Stimulated activated CD8-positive, alpha-beta memory T cell treated with anti-CD3 and anti-CD28 coated beads, Interleukin-7, amount 100 ng/mL, for 24 hours (primary cell): ENCODE data around the gene CLK3.
"Not testable (repeated sequence)": the region's sequence is repeated elsewhere in the genome, so short reads cannot be mapped to it uniquely, and the experiment has no call there.

Experiments
- DNase-seq: peaks from one replicate; pipeline ENCODE4 v3.0.0-alpha.2; 2020; ENCODE audit warnings: low read depth

CLK3 gene

DNA sequence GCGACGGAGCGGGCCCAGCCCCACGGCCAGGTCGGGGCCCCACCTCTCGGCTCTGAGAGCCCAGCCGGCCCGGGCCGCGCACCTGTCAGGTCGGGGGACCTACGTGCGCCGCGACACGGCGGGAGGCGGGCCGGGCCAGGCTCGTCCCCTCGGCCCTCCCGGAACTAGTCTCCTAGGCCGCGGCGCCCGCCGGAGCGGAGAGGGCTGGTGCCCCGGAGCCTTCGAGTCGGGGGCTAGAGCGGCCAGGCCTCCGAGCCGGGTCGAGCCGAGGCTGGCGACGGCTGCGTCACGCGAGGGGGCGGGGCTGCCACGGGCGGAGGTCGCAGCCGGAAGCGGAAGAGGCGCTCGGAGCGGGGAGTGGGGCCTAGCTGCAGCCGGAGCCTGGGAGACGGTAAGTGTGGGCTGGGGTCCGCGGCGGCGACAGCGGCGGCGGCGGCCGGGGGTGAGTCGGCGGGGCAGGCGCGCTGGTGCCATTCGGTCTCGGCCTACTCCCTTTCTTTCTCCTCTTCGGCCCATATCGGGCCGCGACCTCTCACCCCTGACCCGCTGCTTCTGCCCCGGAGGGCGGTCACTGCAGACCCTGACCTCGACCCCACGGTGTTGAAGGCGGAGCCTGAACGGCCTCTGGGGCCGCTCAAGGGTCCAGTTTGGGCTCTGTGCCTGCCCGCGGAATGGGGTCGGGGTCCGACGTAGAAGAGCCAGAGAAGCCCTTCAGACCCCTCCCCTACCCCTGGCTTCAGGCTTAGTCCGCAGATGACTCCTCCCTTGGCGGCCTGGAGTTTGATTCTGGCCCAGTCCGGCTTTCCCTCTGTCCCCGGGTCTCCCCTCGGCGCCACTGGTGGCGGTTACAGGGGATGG, at the start of gene CLK3:
CLK3 (plus strand) TSS at position 329 of the 858 bp plus-strand sequence. CDS start 3,361 bp downstream, outside the sequence.
- DNase-seq: peak; percentile 90

GRCh38 chr15:74568594-74568993, 47.0 kb upstream of the CLK3 start:
- no peak for DNase-seq

GRCh38 chr15:74569731-74570070, 45.9 kb upstream of the CLK3 start:
- DNase-seq: no peak

DNA sequence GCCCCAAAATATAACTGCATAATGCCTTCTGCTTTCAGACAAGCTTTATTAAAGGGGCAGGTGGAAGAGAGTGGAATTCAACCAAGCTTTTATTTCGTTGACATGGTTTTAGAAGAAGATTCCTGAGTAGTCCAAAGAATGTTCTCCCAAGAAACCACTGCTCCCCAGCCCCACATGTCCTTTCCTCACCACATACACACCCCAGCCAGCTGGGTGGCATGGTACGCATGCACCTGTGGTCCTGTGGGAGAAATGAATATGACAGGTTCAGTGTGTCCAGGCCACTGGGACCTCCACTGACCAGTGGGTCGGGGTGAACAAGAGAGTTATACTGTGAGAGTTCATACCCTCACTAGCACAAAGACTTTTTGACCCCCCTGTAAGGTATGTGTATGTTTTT, 44.4 kb upstream of the CLK3 start:
- no peak for DNase-seq

- no peak for DNase-seq
Measured at GRCh38 chr15:74573987-74574386, 41.6 kb upstream of the CLK3 start.

- no peak for DNase-seq
Measured at GRCh38 chr15:74578496-74578994, 37.1 kb upstream of the CLK3 start.

DNA sequence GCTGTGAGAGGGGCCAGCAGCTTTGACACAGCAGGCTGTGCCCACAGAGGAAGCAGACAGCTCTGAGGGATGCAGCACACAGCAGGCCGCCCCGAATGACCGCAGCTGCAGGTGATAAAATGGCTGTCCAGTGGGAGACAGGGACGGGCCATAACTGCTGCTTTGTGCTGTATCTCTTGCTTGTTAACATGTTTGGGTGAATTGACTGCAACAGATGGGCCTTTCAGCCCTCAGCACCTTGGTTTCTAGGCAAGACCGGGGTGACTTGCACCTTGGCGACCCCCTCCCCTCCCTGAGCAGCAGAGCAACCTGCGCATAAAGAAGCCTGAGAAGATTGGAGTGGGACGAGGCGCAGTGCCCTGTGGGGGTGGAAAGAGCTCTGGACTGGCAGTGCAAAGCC, 36.6 kb upstream of the CLK3 start:
- no peak for DNase-seq

DNA sequence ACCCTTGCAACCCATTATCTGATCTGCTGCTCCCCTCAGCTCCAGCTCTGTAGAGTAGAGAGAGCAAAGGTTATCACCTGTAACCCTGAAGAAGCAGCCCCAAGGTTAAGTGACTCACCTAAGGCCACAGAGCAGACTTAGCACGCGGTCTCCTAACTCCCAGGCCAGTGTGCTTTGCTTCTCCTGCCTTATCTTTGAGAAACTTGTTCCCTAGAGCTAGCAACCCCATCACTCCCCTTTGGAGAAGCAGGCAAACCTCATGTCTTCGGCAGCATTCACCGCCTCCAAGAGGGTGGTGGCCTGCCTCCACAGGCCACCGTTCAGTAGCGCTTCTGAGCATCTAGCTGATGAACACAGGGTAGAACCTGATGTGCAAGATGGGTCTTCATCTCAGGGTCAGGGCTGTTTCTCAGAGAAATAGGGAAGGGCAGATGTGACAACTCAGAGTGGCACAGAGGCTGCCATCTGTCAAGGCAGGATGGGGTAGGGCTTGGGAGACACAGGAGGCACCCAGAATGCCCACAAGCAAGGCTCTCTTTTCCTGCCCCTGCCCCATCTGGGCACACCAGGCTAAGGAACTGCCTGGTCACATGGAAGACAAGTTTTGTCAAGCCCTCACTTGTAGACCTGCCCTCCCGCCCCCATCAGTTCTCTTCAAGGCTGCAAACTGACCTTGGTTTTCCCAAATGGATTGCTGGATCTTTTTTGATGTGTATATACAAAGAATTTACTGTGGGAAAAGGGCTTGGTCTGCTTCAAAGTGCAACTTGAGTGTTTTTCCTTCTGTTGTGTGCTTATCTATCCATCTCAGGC, 34.9 kb upstream of the CLK3 start:
- no peak for DNase-seq

GRCh38 chr15:74584204-74584603, 31.4 kb upstream of the CLK3 start:
- no peak for DNase-seq

DNA sequence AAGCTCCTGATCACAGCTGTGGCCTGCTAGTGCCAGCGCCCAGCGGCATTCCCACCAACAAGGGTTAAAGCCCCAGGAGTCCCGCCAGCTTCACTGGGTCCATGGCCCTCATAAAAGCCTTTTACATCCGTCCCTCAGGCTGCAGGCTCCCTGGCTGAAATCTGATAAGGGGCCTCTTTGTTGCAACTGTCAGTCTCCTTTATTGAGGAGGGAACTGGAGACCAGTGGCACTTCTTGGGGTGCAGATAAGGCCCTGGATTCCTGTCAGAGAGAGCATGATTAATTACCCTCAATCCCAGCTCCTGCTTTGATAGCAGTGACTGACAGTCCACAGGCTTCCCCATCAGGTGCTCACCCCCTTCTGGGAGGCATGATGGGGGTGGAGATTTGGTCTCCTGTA, 30.9 kb upstream of the CLK3 start:
- DNase-seq: no peak

DNA sequence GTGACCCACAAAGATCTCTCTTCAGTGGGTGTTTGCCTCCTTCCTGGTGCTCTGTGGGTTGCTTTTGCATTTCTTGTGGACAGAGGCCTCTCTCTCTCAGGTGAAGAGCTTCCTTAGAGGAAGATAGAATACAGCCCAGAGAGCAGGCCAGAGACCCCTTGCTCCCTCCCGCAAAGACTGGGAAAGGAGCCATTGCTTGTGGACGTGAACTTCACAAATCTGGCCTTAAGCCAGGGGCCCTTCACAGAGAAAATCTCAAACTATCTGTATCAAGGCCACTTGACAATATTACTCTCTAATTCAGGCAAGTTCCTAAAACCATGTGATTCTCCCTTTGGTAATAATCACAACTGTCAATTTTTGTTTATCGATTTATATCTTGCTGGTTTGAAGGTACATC, 30.4 kb upstream of the CLK3 start:
- DNase-seq: no peak

- DNase-seq: no peak
Measured at GRCh38 chr15:74585857-74586256, 29.8 kb upstream of the CLK3 start.

GRCh38 chr15:74589826-74590225, 25.8 kb upstream of the CLK3 start:
- no peak for DNase-seq

GRCh38 chr15:74592222-74592621, 23.4 kb upstream of the CLK3 start:
- DNase-seq: no peak

GRCh38 chr15:74593122-74593521, 22.5 kb upstream of the CLK3 start:
- no peak for DNase-seq

- DNase-seq: no peak
Measured at GRCh38 chr15:74594455-74594854, 21.2 kb upstream of the CLK3 start.

GRCh38 chr15:74595271-74595670, 20.4 kb upstream of the CLK3 start:
- no peak for DNase-seq

DNA sequence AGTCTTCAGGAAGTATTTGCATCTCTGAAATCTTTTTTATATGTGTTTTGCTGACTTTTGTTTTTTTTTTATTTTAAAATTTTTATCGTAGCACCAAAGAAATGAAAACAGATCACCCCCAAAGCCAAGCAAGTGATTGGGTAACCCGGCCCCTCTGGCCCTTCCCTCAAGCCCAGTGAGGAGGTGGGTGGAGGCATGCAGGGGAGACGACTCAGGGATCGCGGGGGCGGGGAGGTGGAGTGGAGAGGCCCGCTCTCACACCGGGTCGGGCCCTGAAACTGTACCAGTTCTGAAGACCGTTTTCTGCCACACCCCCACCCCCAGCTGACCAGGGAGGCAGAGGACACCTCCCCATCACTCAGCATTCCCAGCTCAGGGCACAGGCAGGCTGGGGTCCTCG, 18.9 kb upstream of the CLK3 start:
- DNase-seq: not testable (repeated sequence)

GRCh38 chr15:74597146-74597705, 18.4 kb upstream of the CLK3 start:
- DNase-seq: not testable (repeated sequence)

DNA sequence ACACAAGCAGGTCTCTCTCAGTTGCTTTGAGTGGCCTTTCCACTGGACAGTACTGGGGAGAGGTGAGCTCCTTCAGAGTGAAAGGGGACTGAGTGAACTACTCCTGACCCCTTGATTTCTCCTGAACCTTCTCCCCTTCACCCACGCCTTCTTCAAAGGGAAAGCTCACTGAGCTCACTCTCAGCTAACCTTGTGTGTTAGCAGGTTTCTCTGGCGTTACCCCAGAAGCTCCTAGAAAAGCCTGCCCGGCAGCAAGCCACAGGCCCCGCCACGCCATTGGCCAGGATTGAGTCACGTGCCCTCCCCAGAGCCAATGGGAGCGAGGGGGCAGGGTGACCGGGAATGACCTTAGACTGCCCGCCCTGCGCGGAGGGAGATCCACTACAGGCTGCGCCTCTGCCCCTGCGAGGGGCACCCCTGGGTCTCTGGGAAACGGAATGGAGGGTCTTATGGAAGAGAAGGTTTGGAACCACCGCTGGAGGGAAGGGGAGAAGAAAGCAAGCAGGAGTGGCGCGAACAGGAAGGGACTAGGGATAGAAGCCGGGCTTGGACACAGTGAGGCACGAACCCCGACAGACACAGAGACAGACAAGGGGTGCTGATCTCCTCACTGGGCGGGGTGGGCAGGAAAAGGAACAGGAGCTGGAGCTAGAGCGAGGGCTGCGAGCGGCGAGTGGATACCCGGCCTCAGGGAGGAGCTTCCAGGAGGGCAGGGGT, 17.4 kb upstream of the CLK3 start:
- peak; percentile 77 for DNase-seq

GRCh38 chr15:74599156-74599555, 16.5 kb upstream of the CLK3 start:
- DNase-seq: no peak
